HL-60/S4 (cell line): ENCODE results near the gene FAM210B.
"Not testable (repeated sequence)": the region's sequence is repeated elsewhere in the genome, so short reads cannot be mapped to it uniquely, and the experiment has no call there.

ENCODE experiments used
- in situ Hi-C: fragments of 300-500 bp; cut with MboI; formaldehyde crosslinking; loops from 2 replicates; pipeline ENCODE4 v1.14.3; 2022; ENCODE audit warnings: low sequenced_read_pairs

FAM210B gene, protein sequence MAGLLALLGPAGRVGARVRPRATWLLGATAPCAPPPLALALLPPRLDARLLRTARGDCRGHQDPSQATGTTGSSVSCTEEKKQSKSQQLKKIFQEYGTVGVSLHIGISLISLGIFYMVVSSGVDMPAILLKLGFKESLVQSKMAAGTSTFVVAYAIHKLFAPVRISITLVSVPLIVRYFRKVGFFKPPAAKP

DNA sequence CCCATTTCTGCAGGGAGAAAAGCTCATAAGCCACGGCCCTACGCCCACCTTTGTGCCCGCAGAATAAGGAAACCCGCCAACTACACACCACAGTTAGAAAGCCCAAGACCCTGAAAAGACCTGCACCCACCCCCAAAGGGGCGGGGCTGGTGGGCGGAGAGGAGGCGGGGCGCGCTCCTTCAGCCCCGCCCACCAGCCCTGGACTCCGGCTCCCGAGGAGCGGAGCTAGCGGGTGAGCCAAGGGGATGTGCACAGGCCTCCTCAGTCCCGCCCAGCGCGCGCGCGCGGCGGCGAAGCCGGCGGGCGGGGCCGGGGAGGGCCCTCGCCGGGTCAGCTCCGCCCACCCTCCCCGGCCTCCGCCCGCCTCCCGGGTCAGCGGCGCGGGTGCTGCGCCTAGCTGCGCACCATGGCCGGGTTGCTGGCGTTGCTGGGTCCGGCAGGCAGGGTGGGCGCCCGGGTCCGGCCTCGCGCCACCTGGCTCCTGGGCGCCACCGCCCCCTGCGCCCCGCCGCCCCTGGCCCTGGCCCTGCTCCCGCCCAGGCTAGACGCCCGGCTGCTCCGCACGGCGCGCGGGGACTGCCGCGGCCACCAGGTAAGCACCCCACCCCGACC is at the start of gene FAM210B:
Gene FAM210B, plus strand, starts transcription at position 375 of the 612 bp plus-strand sequence. Its CDS starts 32 bp downstream, at position 407.
- in situ Hi-C loops, result no loop called here

- in situ Hi-C loops, result no loop called here
Measured at GRCh38 chr20:56316051-56316450, 42.7 kb upstream of the FAM210B start.

DNA sequence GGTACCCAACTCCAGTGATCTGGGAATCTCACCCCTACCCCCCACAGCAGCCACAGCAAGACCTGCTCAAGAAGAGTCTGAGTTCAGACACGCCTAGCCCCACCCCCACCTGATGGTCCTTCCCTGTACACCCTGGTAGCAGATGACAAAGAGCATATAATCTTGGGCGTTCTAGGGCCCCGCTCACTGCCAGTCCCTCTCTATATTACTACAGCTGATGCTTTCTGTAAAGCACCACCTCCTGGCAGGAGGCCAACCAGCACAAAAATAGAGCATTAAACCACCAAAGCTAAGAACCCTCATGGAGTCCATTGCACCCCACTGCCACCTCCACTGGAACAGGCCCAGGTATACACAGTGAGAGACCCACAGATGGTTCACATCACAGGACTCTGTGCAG is 42.3 kb upstream of the FAM210B start:
- in situ Hi-C loops, result no loop called here

DNA sequence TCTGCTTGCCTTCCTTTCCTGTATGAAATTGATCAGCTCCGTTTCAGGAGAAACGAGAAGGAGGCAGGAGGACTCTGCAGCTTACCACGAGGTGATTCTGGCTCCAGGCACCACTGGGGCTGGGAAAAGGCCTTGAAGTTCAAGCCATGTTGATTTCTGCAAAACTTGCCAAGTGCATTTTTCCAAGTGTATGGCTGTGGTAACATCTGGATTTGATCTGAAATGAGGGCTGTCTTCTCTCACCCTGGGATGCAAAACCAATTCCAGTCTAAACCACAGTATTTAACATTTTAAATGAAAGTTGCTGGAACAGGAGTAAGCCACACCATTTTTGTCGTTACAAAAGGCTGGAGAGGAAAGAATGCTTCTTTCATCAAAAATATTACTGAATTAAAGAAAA is 36.1 kb upstream of the FAM210B start:
- in situ Hi-C loops, result no loop called here

DNA sequence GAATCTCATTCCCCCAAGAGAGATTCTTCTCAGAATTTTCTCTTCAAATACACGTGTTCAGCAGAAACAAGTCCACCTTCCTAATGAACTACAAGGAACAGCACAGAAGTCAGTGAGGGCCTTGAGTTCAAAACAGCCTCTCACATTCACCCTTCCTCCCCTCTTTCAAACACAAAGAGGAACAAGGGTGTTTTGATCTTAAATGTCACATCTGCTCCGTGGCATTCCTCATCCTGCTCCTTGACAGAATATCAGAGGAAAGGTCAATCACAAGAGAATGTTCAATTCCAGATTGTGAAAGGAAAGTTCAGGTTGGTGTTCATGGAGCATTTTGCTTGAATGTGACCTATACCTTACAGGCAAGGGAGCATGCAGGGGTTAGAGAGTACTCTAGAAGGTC is 35.6 kb upstream of the FAM210B start:
- in situ Hi-C loops, result no loop called here

DNA sequence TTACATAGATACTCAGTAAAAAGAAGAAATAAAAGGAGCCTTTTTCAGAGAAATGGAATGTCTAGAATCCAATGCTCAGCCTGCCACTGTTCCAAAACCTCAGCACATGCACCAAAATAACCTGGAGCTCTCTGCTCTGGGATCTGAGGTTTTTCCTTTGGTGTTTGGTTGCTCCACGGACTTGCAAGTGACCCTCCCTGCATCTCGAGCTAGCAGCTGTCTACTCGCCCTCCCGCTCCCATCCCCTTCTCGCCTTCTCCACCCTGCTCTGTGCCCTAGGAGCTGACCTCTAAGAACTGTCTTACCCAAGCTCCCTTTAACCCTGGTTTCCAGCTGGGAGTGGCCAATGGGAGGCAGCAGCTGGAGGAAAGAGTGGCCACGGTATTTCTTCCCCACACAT is 35.1 kb upstream of the FAM210B start:
- in situ Hi-C loops, result no loop called here

DNA sequence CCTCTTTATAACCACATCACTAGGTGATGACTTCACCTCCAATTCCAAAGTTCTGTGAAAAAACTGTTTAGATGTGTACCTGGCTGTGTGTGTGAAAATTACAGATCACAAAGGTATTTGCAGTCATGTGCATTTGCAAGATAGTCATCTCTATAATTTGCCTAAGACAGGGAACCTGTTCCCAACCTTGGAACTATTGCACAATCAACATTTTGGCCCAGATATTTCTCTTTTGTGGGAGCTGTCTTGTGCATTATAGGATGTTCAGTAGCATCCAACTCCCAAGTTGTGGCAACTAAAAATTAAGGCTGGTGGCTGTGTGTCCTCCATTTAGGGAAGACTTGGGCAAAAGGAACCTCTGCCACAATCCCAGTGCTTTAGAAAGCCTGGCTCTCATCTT is 34.0 kb upstream of the FAM210B start:
- in situ Hi-C loops, result no loop called here

DNA sequence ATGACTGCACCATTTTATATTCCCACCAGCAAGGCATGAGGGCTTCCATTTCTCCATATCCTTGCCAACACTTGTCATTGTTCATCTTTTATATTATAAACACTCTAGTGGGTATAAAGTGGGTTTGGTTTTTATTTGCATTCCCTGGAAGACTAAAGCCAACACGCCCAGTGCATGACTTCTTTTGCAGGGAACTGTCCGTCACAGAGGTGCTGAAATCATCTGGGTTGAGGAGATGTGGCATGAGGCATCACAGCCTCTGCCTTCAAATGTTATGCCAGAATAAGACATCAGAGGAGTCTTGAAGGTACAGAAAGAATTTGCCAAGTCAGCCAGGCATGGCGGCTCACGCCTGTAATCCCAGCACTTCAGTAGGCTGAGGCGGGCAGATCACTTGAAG is 29.9 kb upstream of the FAM210B start:
- in situ Hi-C loops, result no loop called here

- in situ Hi-C loops, result not testable (repeated sequence)
Measured at GRCh38 chr20:56336709-56337108, 22.1 kb upstream of the FAM210B start.

DNA sequence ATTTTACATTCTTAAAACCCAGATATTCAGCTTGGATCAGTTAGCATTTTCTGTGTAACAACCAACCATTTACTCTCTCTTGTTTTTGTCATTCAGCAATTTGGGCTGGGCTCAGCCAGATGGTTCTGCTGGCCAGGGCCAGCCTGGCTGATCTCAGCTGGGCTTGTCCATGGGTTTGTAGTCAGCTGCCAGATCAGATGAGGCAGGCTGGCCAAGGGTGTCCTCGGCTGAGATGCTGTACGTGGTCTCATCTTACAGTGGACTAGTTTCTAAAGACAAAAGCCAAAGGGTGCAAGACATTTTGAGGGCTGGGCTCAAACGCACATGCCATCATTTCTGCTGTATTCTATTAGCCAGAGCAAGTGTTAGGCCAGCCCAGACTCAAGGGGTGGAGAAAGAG is 16.0 kb upstream of the FAM210B start:
- in situ Hi-C loops, result no loop called here

DNA sequence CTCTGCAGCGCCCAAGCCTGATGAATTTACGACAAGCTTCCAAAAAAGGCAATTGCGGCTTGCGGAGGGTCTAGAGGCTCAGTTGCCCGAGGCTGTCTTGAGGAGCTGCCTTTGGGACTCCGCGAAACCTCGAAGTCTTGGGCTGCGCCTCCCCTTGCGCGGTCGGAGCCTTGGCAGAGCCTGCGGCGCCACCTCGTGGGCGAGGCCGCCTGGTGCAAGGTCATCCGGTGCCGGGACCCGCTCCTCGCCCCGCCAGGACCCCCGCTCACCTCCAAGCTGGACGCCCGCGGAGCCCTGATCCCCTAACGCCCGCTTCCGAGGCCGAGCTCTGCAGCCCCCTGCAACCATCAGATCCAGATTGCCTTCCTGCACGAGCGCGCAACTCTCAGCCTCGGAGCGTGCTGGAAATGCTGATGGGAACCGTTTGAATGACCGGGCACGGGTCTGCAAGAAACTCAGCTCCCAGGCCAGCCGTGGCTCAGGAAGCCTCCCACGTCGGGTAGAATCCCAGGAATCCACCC is 14.9 kb upstream of the FAM210B start:
- in situ Hi-C loops, result no loop called here

DNA sequence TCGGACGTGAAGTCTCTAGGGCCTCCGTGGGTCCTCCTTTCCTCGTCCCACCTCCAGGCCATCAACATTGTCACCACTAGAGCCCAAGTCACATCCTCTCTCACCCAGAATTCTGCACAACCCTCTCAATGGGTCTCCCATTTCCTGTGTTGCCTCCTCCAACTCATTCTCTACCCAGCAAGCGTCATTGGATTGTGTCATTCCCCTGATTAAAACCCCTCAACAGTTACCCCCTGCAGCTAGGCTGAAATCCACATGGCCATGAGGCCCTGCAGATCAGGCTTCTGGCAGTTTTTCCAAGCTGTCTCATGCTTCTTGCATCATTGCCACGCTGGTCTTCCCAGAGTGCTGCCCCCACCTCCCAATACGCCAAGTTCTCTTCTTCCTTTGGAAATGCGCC is 12.9 kb upstream of the FAM210B start:
- in situ Hi-C loops, result no loop called here

GRCh38 chr20:56347628-56348304 is 11.0 kb upstream of the FAM210B start:
- in situ Hi-C loops, result no loop called here

DNA sequence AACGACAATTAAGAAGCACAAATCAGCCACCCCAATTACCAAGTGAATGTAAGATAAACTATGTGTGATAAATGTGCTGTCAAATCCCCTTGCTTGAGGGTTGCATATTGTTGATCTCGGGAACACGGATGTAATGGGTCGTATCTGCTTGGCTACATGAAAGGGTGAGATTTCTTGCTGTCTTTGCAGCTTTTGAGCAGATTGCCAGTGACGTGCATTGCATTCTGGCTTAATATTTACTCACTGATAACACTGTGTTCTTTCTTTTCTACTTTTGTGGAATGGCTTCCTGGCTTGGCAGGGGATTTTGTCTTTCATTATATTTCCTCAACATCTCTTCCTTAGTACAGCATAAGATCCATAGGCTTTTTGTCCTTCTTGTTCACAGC is 10.5 kb upstream of the FAM210B start:
- in situ Hi-C loops, result no loop called here

DNA sequence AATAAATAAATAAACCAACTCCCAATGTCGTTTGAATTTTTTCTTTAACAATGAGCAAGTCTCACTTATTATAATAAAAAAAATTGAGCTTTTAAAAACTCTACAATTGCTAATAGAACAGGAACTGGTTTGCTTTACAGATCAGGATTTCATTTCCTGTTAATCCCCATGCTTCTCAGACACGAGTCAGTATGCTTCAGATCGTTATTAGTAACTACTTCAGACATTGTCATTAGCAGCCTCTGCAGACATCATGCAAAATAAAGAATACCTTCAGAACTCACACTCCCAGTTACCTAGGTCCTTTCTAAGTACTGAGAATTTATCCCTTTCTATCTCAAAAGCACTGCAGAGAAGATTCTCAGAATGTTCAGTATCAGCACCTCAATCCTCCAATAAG is 10.0 kb upstream of the FAM210B start:
- in situ Hi-C loops, result no loop called here

DNA sequence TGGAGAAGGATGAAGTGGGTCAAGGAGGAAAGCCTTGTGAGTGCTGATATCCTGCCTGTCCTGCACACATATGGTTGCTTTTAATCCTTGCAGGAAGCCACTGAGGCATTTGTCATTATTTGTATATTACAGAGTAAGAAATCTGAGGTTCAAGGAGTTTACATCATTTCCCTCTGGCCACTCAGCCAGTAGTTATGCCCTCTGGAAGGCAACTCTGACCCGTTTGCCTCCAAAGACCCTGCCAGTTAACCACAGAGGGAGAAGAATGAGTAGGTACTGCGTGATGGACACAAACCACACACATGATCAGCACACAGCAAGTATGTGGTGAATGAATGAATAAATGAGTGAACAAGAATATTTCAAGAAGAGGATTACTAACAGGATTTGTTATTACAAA is 7.9 kb upstream of the FAM210B start:
- in situ Hi-C loops, result no loop called here

DNA sequence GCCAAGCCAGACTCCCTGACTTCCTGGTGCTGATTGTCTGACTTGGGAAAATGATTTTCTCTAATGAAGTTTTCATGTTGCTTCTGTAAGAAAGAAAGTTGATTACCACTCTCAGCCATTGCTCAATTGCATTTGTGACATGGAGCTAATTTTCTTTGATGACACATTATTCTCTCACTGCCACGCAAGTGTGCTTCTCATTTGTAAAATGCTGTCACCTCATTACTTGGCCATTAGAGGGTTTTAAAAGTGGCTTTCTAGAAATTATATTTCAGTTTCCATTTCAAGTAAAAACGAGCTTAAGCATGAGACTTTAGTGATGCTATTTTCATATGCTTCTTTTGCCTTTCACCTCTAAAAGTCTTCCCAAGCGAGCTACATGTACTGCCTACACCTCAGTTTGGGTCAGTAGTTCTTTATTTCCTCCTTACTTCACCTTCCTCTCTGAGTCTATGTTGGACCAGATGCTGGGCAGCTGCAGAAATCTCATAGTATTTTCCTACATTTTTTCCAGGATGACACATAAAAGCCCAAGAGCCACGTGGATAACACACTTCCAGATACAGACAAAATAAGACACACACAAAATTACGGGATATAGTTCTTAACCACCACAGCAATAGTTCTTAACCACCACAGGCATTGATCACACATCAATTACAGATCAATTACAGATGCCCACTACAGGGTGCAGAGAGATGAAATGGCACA is 6.3 kb upstream of the FAM210B start:
- in situ Hi-C loops, result no loop called here

- in situ Hi-C loops, result no loop called here
Measured at GRCh38 chr20:56353356-56353755, 5.4 kb upstream of the FAM210B start.

DNA sequence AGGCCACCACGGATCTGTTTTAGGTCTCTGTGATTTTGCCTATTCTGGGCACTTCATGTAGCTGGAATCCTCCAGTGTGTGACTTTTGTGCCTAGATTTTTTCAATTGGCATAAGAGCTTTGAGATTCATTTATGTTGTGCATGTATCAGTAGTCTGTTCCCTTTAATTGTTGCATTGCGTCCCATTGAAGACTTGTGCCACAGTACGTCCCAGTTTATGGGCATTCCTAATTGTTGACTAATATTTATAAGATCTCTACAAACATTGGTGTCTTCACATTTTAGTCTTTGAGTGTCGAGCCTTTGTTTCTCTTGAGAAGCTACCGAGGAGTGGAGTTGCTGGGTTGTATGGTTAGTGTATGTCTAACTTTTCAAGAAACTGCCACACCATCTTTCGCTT is 704 bp upstream of the FAM210B start:
- in situ Hi-C loops, result no loop called here

DNA sequence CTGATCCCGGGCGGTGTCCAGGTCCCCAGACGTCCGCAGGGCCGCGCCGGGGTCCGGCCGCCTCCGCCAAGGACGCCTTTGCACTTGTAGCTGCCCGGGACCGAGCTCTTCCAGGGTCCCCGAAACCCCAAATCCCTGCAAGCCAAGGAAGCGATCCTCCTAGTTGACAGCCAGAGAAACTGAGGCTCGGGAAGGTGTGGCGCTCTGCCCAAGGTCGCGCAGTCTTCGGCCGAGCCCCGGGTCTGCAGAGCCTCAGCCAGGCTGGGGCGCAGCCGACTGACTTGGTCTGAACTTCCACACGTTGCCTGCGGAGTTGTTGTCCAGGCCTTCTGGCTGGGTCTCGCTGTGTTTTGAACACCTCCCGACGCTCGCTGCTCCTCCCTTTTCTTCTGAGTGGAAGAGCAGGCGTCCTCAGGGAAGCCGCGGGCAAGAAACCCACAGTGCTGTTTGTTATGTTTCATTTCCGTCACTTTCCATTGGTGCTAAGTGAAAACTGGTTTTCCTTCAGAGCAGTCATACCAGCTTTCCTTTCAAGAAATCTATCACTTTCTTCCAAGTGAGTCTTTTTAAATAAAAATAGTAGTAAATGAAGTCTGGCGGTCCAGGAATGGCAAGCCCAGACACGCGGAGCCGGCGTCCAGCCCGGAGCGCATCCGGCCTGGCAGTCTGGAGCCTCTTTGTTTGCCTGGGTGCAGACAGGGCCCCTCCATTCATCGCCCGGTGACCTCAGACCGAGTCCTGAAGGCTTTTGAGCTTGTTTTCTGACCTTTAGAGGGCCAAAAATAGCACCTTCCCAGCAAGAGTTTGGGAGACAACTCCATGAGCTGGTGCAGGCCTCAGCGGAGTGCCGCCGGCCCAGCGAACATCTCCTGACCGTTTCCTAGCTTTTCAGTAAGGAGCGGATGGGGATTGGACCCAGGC is 698 bp downstream of the FAM210B start:
- in situ Hi-C loops, result no loop called here
